Trophoblast cell (in vitro differentiated cells and primary cell): ENCODE data around the gene ZNF133.

Experiments used
- DNase-seq, 2 donors: peaks; one replicate each; pipeline ENCODE4 v3.0.0-alpha.2; 2016
- H2AFZ ChIP-seq: 2 replicates; pipeline ENCODE4 v1.6.1; 2013; ENCODE audit warnings: low read length, moderate library complexity, mild to moderate bottlenecking; ENCODE audit not compliant: insufficient read depth, poor library complexity
- H2AK5ac ChIP-seq: 2 replicates; pipeline ENCODE4 v1.6.1; 2013; ENCODE audit warnings: mild to moderate bottlenecking, low read length
- H2BK120ac ChIP-seq: 2 replicates; pipeline ENCODE4 v1.6.1; 2013; ENCODE audit warnings: low read length, mild to moderate bottlenecking, moderate library complexity; ENCODE audit not compliant: insufficient read depth, poor library complexity
- H2BK12ac ChIP-seq: 2 replicates; pipeline ENCODE4 v1.6.1; 2013; ENCODE audit warnings: mild to moderate bottlenecking, low read length, moderate library complexity
- H2BK5ac ChIP-seq: 2 replicates; pipeline ENCODE4 v1.6.1; 2013; ENCODE audit warnings: low read length, low read depth, moderate library complexity, mild to moderate bottlenecking; ENCODE audit not compliant: poor library complexity
- H3K14ac ChIP-seq: 2 replicates; pipeline ENCODE4 v1.6.1; 2013; ENCODE audit warnings: mild to moderate bottlenecking, low read length
- H3K18ac ChIP-seq: 2 replicates; pipeline ENCODE4 v1.6.1; 2013; ENCODE audit warnings: mild to moderate bottlenecking, low read length
- H3K23ac ChIP-seq: 2 replicates; pipeline ENCODE4 v1.6.1; 2013; ENCODE audit warnings: low read length
- H3K27ac ChIP-seq: 2 replicates; pipeline ENCODE4 v1.5.1; 2013; ENCODE audit warnings: low read depth, mild to moderate bottlenecking, inconsistent platforms, low read length, moderate library complexity
- H3K27me3 ChIP-seq: 2 replicates; pipeline ENCODE4 v1.6.1; 2013; ENCODE audit warnings: inconsistent platforms, mild to moderate bottlenecking, low read length, moderate library complexity; ENCODE audit not compliant: insufficient read depth
- H3K36me3 ChIP-seq, 2 experiments: 1 replicate in 1 of 2; 2 replicates in 1 of 2; pipeline ENCODE4 v1.6.1; 2013; ENCODE audit warnings: low read length in 2 of 2, mild to moderate bottlenecking in 2 of 2, moderate library complexity in 1 of 2; ENCODE audit not compliant: insufficient read depth in 2 of 2, control insufficient read depth in 1 of 2
- H3K4ac ChIP-seq: 2 replicates; pipeline ENCODE4 v1.6.1; 2013; ENCODE audit warnings: low read depth, mild to moderate bottlenecking, low read length, moderate library complexity
- H3K4me1 ChIP-seq, 2 experiments: 1 replicate in 1 of 2; 2 replicates in 1 of 2; pipeline ENCODE4 v1.6.1; 2013; ENCODE audit warnings: low read length in 2 of 2, mild to moderate bottlenecking in 2 of 2, moderate library complexity in 1 of 2; ENCODE audit not compliant: insufficient read depth in 2 of 2, control insufficient read depth in 1 of 2
- H3K4me2 ChIP-seq: 2 replicates; pipeline ENCODE4 v1.6.1; 2013; ENCODE audit warnings: inconsistent platforms, mild to moderate bottlenecking, low read length, moderate library complexity
- H3K4me3 ChIP-seq: 2 replicates; pipeline ENCODE4 v1.5.1; 2013; ENCODE audit warnings: mild to moderate bottlenecking, low read depth, low read length, inconsistent platforms
- H3K79me1 ChIP-seq: one replicate; pipeline ENCODE4 v1.6.1; 2013; ENCODE audit warnings: low read length
- H3K79me2 ChIP-seq: 2 replicates; pipeline ENCODE4 v1.6.1; 2013; ENCODE audit warnings: low read length, mild to moderate bottlenecking; ENCODE audit not compliant: control insufficient read depth, insufficient read depth, poor library complexity
- H3K9ac ChIP-seq: 2 replicates; pipeline ENCODE4 v1.6.1; 2013; ENCODE audit warnings: mild to moderate bottlenecking, low read length
- H3K9me3 ChIP-seq: 2 replicates; pipeline ENCODE4 v1.6.1; 2013; ENCODE audit warnings: low read depth, mild to moderate bottlenecking, control low read depth, inconsistent platforms, low read length; ENCODE audit not compliant: insufficient read depth
- H4K12ac ChIP-seq: 2 replicates; pipeline ENCODE4 v1.6.1; 2013; ENCODE audit warnings: low read depth, mild to moderate bottlenecking, low read length, moderate library complexity
- H4K8ac ChIP-seq: 2 replicates; pipeline ENCODE4 v1.6.1; 2013; ENCODE audit warnings: low read depth, mild to moderate bottlenecking, low read length, moderate library complexity
- H4K91ac ChIP-seq: one replicate; pipeline ENCODE4 v1.6.1; 2013; ENCODE audit warnings: low read depth, mild to moderate bottlenecking, low read length, moderate library complexity
- WGBS: extraction: QIAGEN DNeasy Blood & Tissue Kit; methylation state at CpG from one replicate; pipeline ENCODE4 v1.1.7; 2013; ENCODE audit warnings: missing lambda C conversion rate; ENCODE audit not compliant: insufficient read length, insufficient coverage; ENCODE audit errors: extremely low coverage; 5-methylcytosine and 5-hydroxymethylcytosine counted together

Gene ZNF133

DNA sequence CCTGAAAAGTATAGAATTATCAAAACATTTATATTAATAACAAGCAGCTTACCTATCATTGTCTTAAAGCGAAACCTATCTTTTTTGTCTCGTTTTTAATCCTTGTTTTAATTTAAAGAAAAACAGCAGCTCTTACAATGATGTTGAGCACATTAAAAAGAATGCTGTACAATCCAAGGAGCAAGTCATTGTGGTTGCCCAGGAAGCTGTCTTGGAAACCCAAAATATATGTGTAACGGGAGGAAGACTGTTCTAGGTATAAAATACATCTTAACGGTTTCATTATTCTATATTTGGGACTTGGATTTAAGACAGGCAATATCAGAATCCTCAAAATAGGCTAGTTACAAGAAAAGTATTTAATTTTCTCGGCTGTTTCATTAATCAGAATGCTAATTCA lies 21.7 kb downstream of the ZNF133 start:
- no peaks in the 10 kb centered on the region for H3K79me1 ChIP-seq
- no peak overlapping the region for H3K4ac ChIP-seq
- DNase-seq, result no peak
- no peaks in the 10 kb centered on the region for H3K27me3 ChIP-seq
- H2AK5ac ChIP-seq, result no peak overlapping the region
- peaks cover 6 to 9% of the 10 kb centered on the region in 2 experiments for H3K36me3 ChIP-seq
- H4K8ac ChIP-seq, result no peak overlapping the region
- no peak overlapping the region for H3K18ac ChIP-seq
- no peak overlapping the region for H3K4me2 ChIP-seq
- H3K4me1 ChIP-seq, result no peaks in the 10 kb centered on the region
- no peak overlapping the region for H2BK12ac ChIP-seq
- H4K91ac ChIP-seq, result no peak overlapping the region
- no peak overlapping the region for H3K27ac ChIP-seq
- no peak overlapping the region for H3K4me3 ChIP-seq
- H2BK120ac ChIP-seq, result no peak overlapping the region
- no peak overlapping the region for H4K12ac ChIP-seq
- no CpG with 5 or more reads among the region's 5 CpGs for WGBS
- no peak overlapping the region for H3K23ac ChIP-seq
- H3K9ac ChIP-seq, result no peak overlapping the region
- no peaks in the 10 kb centered on the region for H3K79me2 ChIP-seq
- H3K14ac ChIP-seq, result no peak overlapping the region
- H3K9me3 ChIP-seq, result no peaks in the 10 kb centered on the region
- no peak overlapping the region for H2BK5ac ChIP-seq
- no peak overlapping the region for H2AFZ ChIP-seq

DNA sequence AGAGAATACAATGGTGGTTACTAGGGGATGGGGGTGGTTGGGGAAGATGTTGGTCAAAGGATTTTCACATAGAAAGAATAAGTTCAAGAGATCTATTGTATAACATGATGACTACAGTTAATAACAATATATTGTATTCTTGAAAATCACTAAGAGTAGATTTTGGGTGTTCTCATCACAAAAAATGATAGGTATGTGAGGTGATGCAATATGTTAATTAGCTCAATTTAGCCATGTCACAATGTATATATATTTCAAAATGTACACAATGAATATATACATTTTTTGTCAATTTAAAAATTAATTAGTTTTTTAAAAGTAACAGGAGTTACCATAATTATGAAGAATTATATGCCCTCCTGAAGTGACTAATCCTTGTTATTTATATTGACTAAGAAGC lies 22.3 kb downstream of the ZNF133 start:
- H3K23ac ChIP-seq, result no peak overlapping the region
- no peak overlapping the region for H3K4me3 ChIP-seq

DNA sequence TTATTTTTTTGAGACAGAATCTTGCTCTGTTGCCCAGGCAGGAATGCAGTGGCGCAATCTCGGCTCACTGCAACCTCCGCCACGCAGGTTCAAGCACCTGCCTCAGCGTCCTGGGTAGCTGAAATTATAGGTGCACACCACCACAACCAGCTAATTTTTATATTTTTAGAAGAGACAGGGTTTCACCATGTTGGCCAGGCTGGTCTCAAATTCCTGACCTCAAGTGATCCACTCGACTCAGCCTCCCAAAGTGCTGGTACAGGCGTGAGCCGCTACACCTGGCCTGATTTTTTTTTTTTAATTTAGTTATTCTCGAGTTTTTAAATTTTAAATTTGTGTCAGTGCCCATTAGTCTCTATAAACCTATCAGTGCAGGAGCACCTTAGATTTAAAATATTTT lies 24.4 kb downstream of the ZNF133 start:
- H3K79me2 ChIP-seq, result no peaks in the 10 kb centered on the region
- H3K79me1 ChIP-seq, result no peaks in the 10 kb centered on the region
- H4K8ac ChIP-seq, result no peak overlapping the region
- no peak overlapping the region for H2BK12ac ChIP-seq
- no peak overlapping the region for H3K23ac ChIP-seq
- H3K36me3 ChIP-seq, result peaks cover 19 to 23% of the 10 kb centered on the region in 2 experiments
- no peak overlapping the region for H3K9ac ChIP-seq
- no peak overlapping the region for H3K27ac ChIP-seq
- no peak overlapping the region for H2BK5ac ChIP-seq
- no peak overlapping the region for H2AFZ ChIP-seq
- H3K9me3 ChIP-seq, result peaks cover 2% of the 10 kb centered on the region
- H3K4me2 ChIP-seq, result no peak overlapping the region
- DNase-seq, result no peak
- WGBS, result no CpG with 5 or more reads among the region's 9 CpGs
- no peak overlapping the region for H4K91ac ChIP-seq
- no peak overlapping the region for H3K4ac ChIP-seq
- H2AK5ac ChIP-seq, result no peak overlapping the region
- no peak overlapping the region for H3K18ac ChIP-seq
- no peak overlapping the region for H4K12ac ChIP-seq
- no peak overlapping the region for H3K4me3 ChIP-seq
- no peaks in the 10 kb centered on the region for H3K27me3 ChIP-seq
- no peak overlapping the region for H3K14ac ChIP-seq
- no peaks in the 10 kb centered on the region for H3K4me1 ChIP-seq
- no peak overlapping the region for H2BK120ac ChIP-seq

More for the DNA sequence above, 22.3 kb downstream of the ZNF133 start:
- Histone ChIP-seq H2BK12ac (no peak overlapping the region), H3K18ac (no peak overlapping the region), H2AK5ac (no peak overlapping the region), H2AFZ (no peak overlapping the region), H3K36me3 (peaks cover 9 to 11% of the 10 kb centered on the region in 2 experiments), H4K12ac (no peak overlapping the region), H3K27me3 (no peaks in the 10 kb centered on the region), H3K9me3 (no peaks in the 10 kb centered on the region), H3K9ac (no peak overlapping the region), H3K79me1 (no peaks in the 10 kb centered on the region), H3K4me1 (no peaks in the 10 kb centered on the region), H3K4me2 (no peak overlapping the region), H4K91ac (no peak overlapping the region), H3K79me2 (no peaks in the 10 kb centered on the region), H4K8ac (no peak overlapping the region), H3K4ac (no peak overlapping the region), H2BK120ac (no peak overlapping the region), H2BK5ac (no peak overlapping the region), H3K27ac (no peak overlapping the region), H3K14ac (no peak overlapping the region)
- peak in 1 of 2 donors; percentile 10 for DNase-seq

DNA sequence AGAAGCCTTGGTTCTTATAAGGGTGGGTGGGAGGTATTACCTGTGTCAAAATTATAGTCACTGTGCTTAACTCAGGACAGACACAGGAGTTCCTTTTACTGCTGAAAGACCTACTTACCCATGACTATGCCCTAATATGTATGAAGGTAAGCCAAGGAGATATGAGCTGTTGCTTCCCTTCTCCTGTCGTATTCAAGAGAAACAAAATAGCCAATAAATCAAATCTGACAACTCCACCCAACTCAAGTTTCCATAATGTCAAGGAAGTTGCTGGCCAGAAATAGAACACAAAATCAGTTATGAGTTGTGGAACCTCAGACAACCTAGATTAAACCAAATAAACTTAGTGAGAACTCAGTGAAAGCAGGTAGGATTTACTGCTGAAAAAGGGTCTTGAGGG lies 25.1 kb downstream of the ZNF133 start:
- H3K9me3 ChIP-seq, result peaks cover 2% of the 10 kb centered on the region
- H3K79me1 ChIP-seq, result no peaks in the 10 kb centered on the region
- H3K4me2 ChIP-seq, result no peak overlapping the region
- H3K4ac ChIP-seq, result no peak overlapping the region
- no peak for DNase-seq
- no CpG with 5 or more reads among the region's 1 CpG for WGBS
- H4K12ac ChIP-seq, result no peak overlapping the region
- H3K4me1 ChIP-seq, result no peaks in the 10 kb centered on the region
- peaks cover 19 to 23% of the 10 kb centered on the region in 2 experiments for H3K36me3 ChIP-seq
- H4K91ac ChIP-seq, result no peak overlapping the region
- H3K79me2 ChIP-seq, result no peaks in the 10 kb centered on the region
- no peaks in the 10 kb centered on the region for H3K27me3 ChIP-seq
- no peak overlapping the region for H4K8ac ChIP-seq
- no peak overlapping the region for H3K18ac ChIP-seq
- H3K27ac ChIP-seq, result no peak overlapping the region
- no peak overlapping the region for H2AK5ac ChIP-seq
- H3K23ac ChIP-seq, result no peak overlapping the region
- no peak overlapping the region for H2BK120ac ChIP-seq
- H3K9ac ChIP-seq, result no peak overlapping the region
- no peak overlapping the region for H2BK12ac ChIP-seq
- H3K14ac ChIP-seq, result no peak overlapping the region
- no peak overlapping the region for H2BK5ac ChIP-seq
- no peak overlapping the region for H3K4me3 ChIP-seq
- no peak overlapping the region for H2AFZ ChIP-seq
